Central memory CD8-positive, alpha-beta T cell (primary cell): ENCODE results near the gene TEX19.

Experiments used
- ATAC-seq: fragments of 150-1000 bp; cut with Tn5 transposase; replicated peaks from 2 replicates; pipeline ENCODE4 v1.10.0; 2022; ENCODE audit warnings: mild to moderate bottlenecking, moderate FRiP score, moderate number of reproducible peaks; ENCODE audit not compliant: poor library complexity, severe bottlenecking; ENCODE audit errors: extremely low read depth
- DNase-seq, 2 donors: peaks; one replicate each; pipeline ENCODE4 v3.0.0; 2021; ENCODE audit warnings: low spot score in 2 of 2
- H3K27ac Mint-ChIP-seq: one replicate; pipeline ENCODE4 v1.8.0; 2022; ENCODE audit warnings: low read depth, mild to moderate bottlenecking, moderate library complexity, mixed read lengths
- H3K27me3 Mint-ChIP-seq: one replicate; pipeline ENCODE4 v1.8.0; 2022; ENCODE audit warnings: mixed read lengths
- H3K36me3 Mint-ChIP-seq: one replicate; pipeline ENCODE4 v1.8.0; 2022; ENCODE audit warnings: mild to moderate bottlenecking, moderate library complexity, mixed read lengths; ENCODE audit not compliant: insufficient read depth
- H3K4me1 Mint-ChIP-seq: one replicate; pipeline ENCODE4 v1.8.0; 2022; ENCODE audit warnings: mixed read lengths
- H3K4me3 Mint-ChIP-seq: one replicate; pipeline ENCODE4 v1.8.0; 2022; ENCODE audit warnings: mild to moderate bottlenecking, moderate library complexity, mixed read lengths
- H3K9me3 Mint-ChIP-seq: one replicate; pipeline ENCODE4 v1.8.0; 2022; ENCODE audit warnings: mixed read lengths

The TEX19 gene

DNA sequence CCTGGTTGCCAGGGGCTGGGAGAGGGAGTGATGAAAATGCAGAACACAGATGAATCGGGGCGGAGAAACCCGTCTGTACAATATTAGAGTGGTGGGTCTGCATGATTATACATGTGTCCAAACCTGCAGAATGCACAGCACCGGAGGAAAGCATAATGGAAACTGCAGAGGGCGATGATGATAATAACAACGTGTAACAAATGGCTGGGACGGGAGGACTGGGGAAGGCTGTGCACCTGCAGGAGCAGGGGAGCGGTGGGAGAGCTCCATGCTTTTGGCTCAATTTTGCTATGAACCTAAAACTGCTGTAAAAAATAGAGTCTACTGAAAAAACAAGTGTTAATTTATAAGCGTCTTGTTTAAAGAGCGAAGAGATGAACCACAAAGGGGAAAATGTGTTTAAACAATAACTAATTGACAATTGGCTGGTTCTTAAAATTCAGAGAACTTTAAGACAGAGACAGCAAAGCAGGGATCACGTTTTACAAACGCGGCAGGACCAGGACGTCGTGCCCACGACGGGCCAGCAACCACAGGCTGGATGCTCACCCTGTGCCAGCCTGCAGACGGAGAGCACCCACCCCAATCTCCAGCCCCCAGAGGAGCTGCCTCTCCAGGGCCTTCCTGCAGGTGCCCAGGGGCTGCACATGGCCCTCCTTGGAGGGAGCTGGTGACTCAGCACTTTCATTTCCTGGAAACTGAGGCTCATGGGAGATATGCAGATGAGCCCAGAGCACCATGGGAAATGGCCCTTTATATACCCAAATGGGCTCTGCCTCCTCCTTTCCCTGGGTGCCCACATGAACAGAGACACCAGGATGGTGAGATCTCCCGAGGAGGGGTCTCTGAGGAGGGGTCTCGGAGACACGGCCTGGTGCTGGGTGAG, at the start of gene TEX19:
TSS of gene TEX19 (plus strand) at position 783 of the 886 bp plus-strand sequence. CDS start 2,904 bp downstream, outside the sequence.
- H3K9me3 Mint-ChIP-seq: no peaks in the 10 kb centered on the region
- peaks cover 5% of the 10 kb centered on the region for H3K4me1 Mint-ChIP-seq
- peaks cover 31% of the 10 kb centered on the region for H3K27me3 Mint-ChIP-seq
- DNase-seq (no peak), ATAC-seq (peak; percentile 40)
- no peaks in the 10 kb centered on the region for H3K36me3 Mint-ChIP-seq
- H3K27ac Mint-ChIP-seq: no peak within 1 kb of the TSS
- H3K4me3 Mint-ChIP-seq: no peak within 1 kb of the TSS

GRCh38 chr17:82309656-82310570, 49.1 kb upstream of the TEX19 start:
- H3K9me3 Mint-ChIP-seq: no peaks in the 10 kb centered on the region
- H3K27me3 Mint-ChIP-seq: no peaks in the 10 kb centered on the region
- peaks cover 7% of the 10 kb centered on the region for H3K36me3 Mint-ChIP-seq
- H3K4me1 Mint-ChIP-seq: peaks cover 14% of the 10 kb centered on the region
- ATAC-seq: no peak
- no peak overlapping the region for H3K4me3 Mint-ChIP-seq
- no peak for DNase-seq
- H3K27ac Mint-ChIP-seq: peak overlapping the region; percentile 19

DNA sequence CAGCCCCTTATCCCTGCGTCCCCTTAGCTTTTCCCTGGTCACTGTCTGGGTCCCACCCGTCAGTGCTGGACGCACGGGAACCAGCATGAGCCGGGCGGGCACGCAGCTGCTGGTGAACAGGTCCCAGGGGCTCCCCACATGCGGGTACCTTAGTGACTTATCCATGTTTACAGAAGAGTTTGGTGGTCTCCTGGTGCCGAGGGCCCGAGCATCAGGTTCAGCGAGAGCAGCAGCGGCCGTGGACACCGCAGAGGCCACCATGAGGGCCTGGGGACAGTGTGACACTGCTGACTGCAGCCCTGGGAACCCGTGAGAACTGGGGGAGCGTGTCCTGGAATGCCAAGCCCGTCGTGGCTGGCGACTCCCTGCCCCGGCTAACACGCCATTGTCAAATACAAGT, 48.2 kb upstream of the TEX19 start:
- Mint-ChIP-seq H3K4me3 (no peak overlapping the region), H3K27me3 (no peaks in the 10 kb centered on the region), H3K27ac (no peak overlapping the region), H3K36me3 (peaks cover 13% of the 10 kb centered on the region), H3K4me1 (peaks cover 14% of the 10 kb centered on the region), H3K9me3 (no peaks in the 10 kb centered on the region)
- DNase-seq: no peak
- no peak for ATAC-seq

DNA sequence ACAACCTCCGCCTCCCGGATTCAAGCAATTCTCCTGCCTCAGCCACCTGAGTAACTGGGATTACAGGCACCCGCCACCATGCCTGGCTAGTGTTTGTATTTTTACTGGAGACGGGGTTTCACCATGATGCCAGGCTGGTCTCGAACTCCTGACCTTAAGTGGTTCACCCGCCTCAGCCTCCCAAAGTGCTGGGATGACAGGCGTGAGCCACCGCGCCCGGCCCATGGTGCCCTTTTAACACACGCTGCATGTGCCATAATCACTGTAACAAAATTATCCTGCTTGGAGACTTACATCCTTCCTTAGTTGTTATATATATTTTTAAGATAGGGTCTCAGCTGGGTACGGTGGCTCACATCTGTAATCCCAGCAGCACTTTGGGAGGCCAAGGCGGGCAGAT, 47.1 kb upstream of the TEX19 start:
- H3K27ac Mint-ChIP-seq: no peak overlapping the region
- H3K4me1 Mint-ChIP-seq: peaks cover 10% of the 10 kb centered on the region

GRCh38 chr17:82313195-82314011, 45.6 kb upstream of the TEX19 start:
- H3K4me1 Mint-ChIP-seq: peaks cover 8% of the 10 kb centered on the region
- peak overlapping the region; percentile 96 for H3K4me3 Mint-ChIP-seq
- H3K36me3 Mint-ChIP-seq: peaks cover 26% of the 10 kb centered on the region
- no peaks in the 10 kb centered on the region for H3K9me3 Mint-ChIP-seq
- H3K27ac Mint-ChIP-seq: no peak overlapping the region
- no peaks in the 10 kb centered on the region for H3K27me3 Mint-ChIP-seq
- DNase-seq (no peak), ATAC-seq (no peak)

More for the DNA sequence above, 47.1 kb upstream of the TEX19 start:
- no peak for ATAC-seq
- no peaks in the 10 kb centered on the region for H3K9me3 Mint-ChIP-seq
- H3K36me3 Mint-ChIP-seq: peaks cover 22% of the 10 kb centered on the region
- H3K27me3 Mint-ChIP-seq: no peaks in the 10 kb centered on the region
- DNase-seq: no peak
- H3K4me3 Mint-ChIP-seq: no peak overlapping the region

- DNase-seq (no peak), ATAC-seq (no peak)
- H3K9me3 Mint-ChIP-seq: no peaks in the 10 kb centered on the region
- H3K4me3 Mint-ChIP-seq: peak overlapping the region; percentile 96
- peaks cover 26% of the 10 kb centered on the region for H3K36me3 Mint-ChIP-seq
- H3K4me1 Mint-ChIP-seq: peaks cover 8% of the 10 kb centered on the region
- no peak overlapping the region for H3K27ac Mint-ChIP-seq
- no peaks in the 10 kb centered on the region for H3K27me3 Mint-ChIP-seq
These were observed 44.9 kb upstream of the TEX19 start for GRCh38 chr17:82314012-82314726.

DNA sequence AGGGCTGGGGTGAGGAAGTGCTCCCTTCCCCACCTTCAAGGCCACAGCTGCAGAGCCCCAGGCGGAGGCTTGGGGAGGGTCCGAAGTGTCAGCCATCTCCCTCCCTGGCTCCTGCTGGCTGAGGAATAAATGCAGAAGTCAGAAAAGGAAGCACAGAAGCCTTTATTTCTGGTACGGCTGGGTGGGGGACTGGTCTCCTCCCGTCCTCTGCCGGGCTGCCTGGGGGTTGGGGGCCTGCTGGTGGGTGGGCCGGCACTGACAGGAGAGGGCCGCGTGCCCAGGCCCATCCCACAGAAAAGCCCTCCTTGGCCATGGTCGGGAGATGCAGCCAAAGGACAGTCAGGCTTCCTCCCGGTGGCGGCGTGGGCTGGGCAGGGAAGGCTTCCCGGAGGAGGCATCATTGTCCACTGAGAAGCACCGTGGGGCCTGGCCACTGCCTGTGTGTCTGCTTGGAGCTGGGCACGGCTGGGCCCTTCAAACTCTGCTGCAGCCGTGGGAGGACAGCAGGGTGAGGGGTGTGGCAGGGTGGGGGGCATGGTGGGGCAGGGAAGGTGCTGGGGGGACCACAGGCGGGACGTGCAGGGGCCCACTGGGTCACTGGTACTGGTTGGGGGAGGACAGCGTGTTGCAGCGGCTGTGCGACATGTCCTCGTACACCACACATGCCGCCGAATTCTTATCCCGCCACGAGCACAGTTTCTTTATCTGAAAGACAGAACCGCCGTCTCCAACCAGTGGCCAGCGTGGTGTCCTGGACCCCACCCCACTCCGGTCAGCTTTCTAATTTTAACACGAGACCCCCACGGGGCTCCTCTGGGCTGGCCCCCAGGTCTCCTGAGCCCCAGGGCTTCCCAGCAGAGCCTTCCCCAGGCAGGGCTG, 44.1 kb upstream of the TEX19 start:
- H3K9me3 Mint-ChIP-seq: no peaks in the 10 kb centered on the region

GRCh38 chr17:82315703-82316358, 43.2 kb upstream of the TEX19 start:
- ATAC-seq (peak; percentile 56), DNase-seq (no peak)
- Mint-ChIP-seq H3K4me3 (peak overlapping the region; percentile 96), H3K27me3 (no peaks in the 10 kb centered on the region), H3K36me3 (peaks cover 26% of the 10 kb centered on the region), H3K9me3 (no peaks in the 10 kb centered on the region), H3K27ac (no peak overlapping the region), H3K4me1 (peaks cover 8% of the 10 kb centered on the region)

More for the DNA sequence above, 44.1 kb upstream of the TEX19 start:
- H3K27me3 Mint-ChIP-seq: no peaks in the 10 kb centered on the region
- peaks cover 8% of the 10 kb centered on the region for H3K4me1 Mint-ChIP-seq
- H3K27ac Mint-ChIP-seq: no peak overlapping the region
- DNase-seq (no peak), ATAC-seq (no peak)
- H3K4me3 Mint-ChIP-seq: peak overlapping the region; percentile 96
- peaks cover 26% of the 10 kb centered on the region for H3K36me3 Mint-ChIP-seq

GRCh38 chr17:82316651-82317393, 42.2 kb upstream of the TEX19 start:
- peak overlapping the region; percentile 96 for H3K4me3 Mint-ChIP-seq
- H3K36me3 Mint-ChIP-seq: peaks cover 29% of the 10 kb centered on the region
- peak; percentile 18 for ATAC-seq
- no peak for DNase-seq
- peaks cover 14% of the 10 kb centered on the region for H3K4me1 Mint-ChIP-seq
- no peaks in the 10 kb centered on the region for H3K9me3 Mint-ChIP-seq
- H3K27me3 Mint-ChIP-seq: no peaks in the 10 kb centered on the region
- H3K27ac Mint-ChIP-seq: no peak overlapping the region
